HCT116 (cell line): ENCODE data around the gene GPRC5A. TPM values are rescaled to one million over a fixed set of nuclear protein-coding genes. Genes with fewer than 3 reads are reported as not detected.

Experiments
- CBX3 ChIP-seq: IDR thresholded peaks from 2 replicates; pipeline ENCODE4 v1.6.1; 2012; ENCODE audit warnings: low read depth
- EZH2 ChIP-seq: fragments of 200-600 bp; sonication (generic); IDR thresholded peaks from 2 replicates; pipeline ENCODE4 v1.6.1; 2017; ENCODE audit warnings: antibody characterized with exemption, mixed run types
- FOSL1 ChIP-seq: IDR thresholded peaks from 2 replicates; pipeline ENCODE4 v1.6.1; 2012; ENCODE audit warnings: low read depth
- MAX ChIP-seq: IDR thresholded peaks from 2 replicates; pipeline ENCODE4 v1.6.1; 2012
- SIN3A ChIP-seq: IDR thresholded peaks from 2 replicates; pipeline ENCODE4 v1.6.1; 2012; ENCODE audit warnings: low read depth
- SP1 ChIP-seq: IDR thresholded peaks from 2 replicates; pipeline ENCODE4 v1.6.1; 2012; ENCODE audit warnings: low read depth
- ZFX ChIP-seq: fragments of 450-650 bp; IDR thresholded peaks from 2 replicates; pipeline ENCODE4 v1.6.1; 2017
- total RNA-seq: library from RNA; stranded (reverse); gene quantifications from one replicate; pipeline ENCODE4 v1.2.1, GENCODE V29; 2021; ENCODE audit not compliant: unreplicated experiment
- TF ChIP-seq, protein P1 (sequence below): IDR thresholded peaks from 2 replicates; pipeline ENCODE4 v1.6.1; 2012; ENCODE audit warnings: low read depth
- TF ChIP-seq, protein P2 (sequence below), 3 experiments: fragments of 200-600 bp in 1 of 3; sonication (generic) in 1 of 3; IDR thresholded peaks in 2 of 3; conservative IDR thresholded peaks in 1 of 3; 2 replicates each; pipeline ENCODE4 v1.5.1; 2012 to 2017; ENCODE audit warnings: low read depth in 2 of 3, low read length in 2 of 3, antibody characterized with exemption in 1 of 3, borderline replicate concordance in 1 of 3, control low read depth in 1 of 3, mild to moderate bottlenecking in 1 of 3, mixed read lengths in 1 of 3, mixed run types in 1 of 3, moderate library complexity in 1 of 3; ENCODE audit not compliant: insufficient read depth in 1 of 3

The GPRC5A gene
- total RNA-seq, 1 experiment from 2014 or later = 305 TPM

GRCh38 chr12:12916135-12916944 lies 25.0 kb downstream of the GPRC5A start (continued):
- no peak for TF ChIP-seq SP1
- 0 out of 2 replicates have a peak, but pooled peaks have one; percentile 40 for TF ChIP-seq CBX3
- TF ChIP-seq FOSL1 = no peak
- TF ChIP-seq ZFX = no peak
- TF ChIP-seq SIN3A = peak; percentile 14; the same call in 1 of the 2 replicates
- 0 out of 2 replicates have a peak, but pooled peaks have one; percentile 11 for TF ChIP-seq MAX
- no peak for TF ChIP-seq EZH2
- TF ChIP-seq, protein P1, sequence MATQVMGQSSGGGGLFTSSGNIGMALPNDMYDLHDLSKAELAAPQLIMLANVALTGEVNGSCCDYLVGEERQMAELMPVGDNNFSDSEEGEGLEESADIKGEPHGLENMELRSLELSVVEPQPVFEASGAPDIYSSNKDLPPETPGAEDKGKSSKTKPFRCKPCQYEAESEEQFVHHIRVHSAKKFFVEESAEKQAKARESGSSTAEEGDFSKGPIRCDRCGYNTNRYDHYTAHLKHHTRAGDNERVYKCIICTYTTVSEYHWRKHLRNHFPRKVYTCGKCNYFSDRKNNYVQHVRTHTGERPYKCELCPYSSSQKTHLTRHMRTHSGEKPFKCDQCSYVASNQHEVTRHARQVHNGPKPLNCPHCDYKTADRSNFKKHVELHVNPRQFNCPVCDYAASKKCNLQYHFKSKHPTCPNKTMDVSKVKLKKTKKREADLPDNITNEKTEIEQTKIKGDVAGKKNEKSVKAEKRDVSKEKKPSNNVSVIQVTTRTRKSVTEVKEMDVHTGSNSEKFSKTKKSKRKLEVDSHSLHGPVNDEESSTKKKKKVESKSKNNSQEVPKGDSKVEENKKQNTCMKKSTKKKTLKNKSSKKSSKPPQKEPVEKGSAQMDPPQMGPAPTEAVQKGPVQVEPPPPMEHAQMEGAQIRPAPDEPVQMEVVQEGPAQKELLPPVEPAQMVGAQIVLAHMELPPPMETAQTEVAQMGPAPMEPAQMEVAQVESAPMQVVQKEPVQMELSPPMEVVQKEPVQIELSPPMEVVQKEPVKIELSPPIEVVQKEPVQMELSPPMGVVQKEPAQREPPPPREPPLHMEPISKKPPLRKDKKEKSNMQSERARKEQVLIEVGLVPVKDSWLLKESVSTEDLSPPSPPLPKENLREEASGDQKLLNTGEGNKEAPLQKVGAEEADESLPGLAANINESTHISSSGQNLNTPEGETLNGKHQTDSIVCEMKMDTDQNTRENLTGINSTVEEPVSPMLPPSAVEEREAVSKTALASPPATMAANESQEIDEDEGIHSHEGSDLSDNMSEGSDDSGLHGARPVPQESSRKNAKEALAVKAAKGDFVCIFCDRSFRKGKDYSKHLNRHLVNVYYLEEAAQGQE = no peak
- TF ChIP-seq, protein P2, sequence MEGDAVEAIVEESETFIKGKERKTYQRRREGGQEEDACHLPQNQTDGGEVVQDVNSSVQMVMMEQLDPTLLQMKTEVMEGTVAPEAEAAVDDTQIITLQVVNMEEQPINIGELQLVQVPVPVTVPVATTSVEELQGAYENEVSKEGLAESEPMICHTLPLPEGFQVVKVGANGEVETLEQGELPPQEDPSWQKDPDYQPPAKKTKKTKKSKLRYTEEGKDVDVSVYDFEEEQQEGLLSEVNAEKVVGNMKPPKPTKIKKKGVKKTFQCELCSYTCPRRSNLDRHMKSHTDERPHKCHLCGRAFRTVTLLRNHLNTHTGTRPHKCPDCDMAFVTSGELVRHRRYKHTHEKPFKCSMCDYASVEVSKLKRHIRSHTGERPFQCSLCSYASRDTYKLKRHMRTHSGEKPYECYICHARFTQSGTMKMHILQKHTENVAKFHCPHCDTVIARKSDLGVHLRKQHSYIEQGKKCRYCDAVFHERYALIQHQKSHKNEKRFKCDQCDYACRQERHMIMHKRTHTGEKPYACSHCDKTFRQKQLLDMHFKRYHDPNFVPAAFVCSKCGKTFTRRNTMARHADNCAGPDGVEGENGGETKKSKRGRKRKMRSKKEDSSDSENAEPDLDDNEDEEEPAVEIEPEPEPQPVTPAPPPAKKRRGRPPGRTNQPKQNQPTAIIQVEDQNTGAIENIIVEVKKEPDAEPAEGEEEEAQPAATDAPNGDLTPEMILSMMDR (IDR thresholded peaks at IDR 0.05 in 2 of 3, conservative IDR thresholded peaks at IDR 0.05 in 1 of 3; ENCODE audit: borderline replicate concordance in 1 of 3, insufficient read depth in 1 of 3, low read depth in 2 of 3, low read length in 2 of 3) = peak; percentile 67 to 98 (median 93); a peak in 5 of 6 replicates
